ENCODE measurements around the gene TUBA4A.
"Not testable (repeated sequence)": the region's sequence is repeated elsewhere in the genome, so short reads cannot be mapped to it uniquely, and the experiment has no call there.

TUBA4A gene

GRCh38 chr2:219209236-219210195 is 44.2 kb downstream of the TUBA4A start:
- DNase-seq, result no peak

- DNase-seq, result peak; percentile 45
Observed at GRCh38 chr2:219207884-219208740, 45.6 kb downstream of the TUBA4A start.

- no peak for DNase-seq
Observed at GRCh38 chr2:219207134-219207883, 46.4 kb downstream of the TUBA4A start.

- peak; percentile 96 for DNase-seq
Observed at GRCh38 chr2:219206328-219207133, 47.2 kb downstream of the TUBA4A start, which contains the start of gene ZFAND2B. TSS of gene ZFAND2B (plus strand) at chr2:219206782. CDS start at chr2:219206988, 206 bp downstream.

GRCh38 chr2:219205981-219206327 is 47.8 kb downstream of the TUBA4A start:
- DNase-seq, result no peak

GRCh38 chr2:219205165-219205538 is 48.6 kb downstream of the TUBA4A start:
- no peak for DNase-seq

- DNase-seq, result no peak
Observed at GRCh38 chr2:219204425-219205164, 49.1 kb downstream of the TUBA4A start.

GRCh38 chr2:219201331-219201730 is 52.4 kb downstream of the TUBA4A start:
- DNase-seq, result not testable (repeated sequence)

- DNase-seq, result not testable (repeated sequence)
Observed at GRCh38 chr2:219200502-219201326, 53.0 kb downstream of the TUBA4A start.

Data from NCI-H2227 treated with DMSO at 0.1 percent for 48 hours (cell line).